AG10803 (cell line): ENCODE measurements around the gene ALG1.
"Not testable (repeated sequence)": the region's sequence is repeated elsewhere in the genome, so short reads cannot be mapped to it uniquely, and the experiment has no call there.

Experiments used
- DNase-seq: peaks from one replicate; pipeline ENCODE4 v3.0.0; 2010; ENCODE audit warnings: low read depth
- H3K4me3 ChIP-seq: 2 replicates; pipeline ENCODE4 v1.5.1; 2011; ENCODE audit warnings: mild to moderate bottlenecking, low read length, control low read depth
- CTCF ChIP-seq: conservative IDR thresholded peaks from 2 replicates; pipeline ENCODE4 v1.5.1; 2011; ENCODE audit warnings: mild to moderate bottlenecking, low read length, control low read depth, inconsistent platforms

ALG1 gene

GRCh38 chr16:5096437-5097060 is 24.9 kb downstream of the ALG1 start:
- DNase-seq, result not testable (repeated sequence)
- H3K4me3 ChIP-seq, result peak overlapping the region; percentile 67

- peak overlapping the region; percentile 67 for H3K4me3 ChIP-seq
- DNase-seq, result not testable (repeated sequence)
Observed at GRCh38 chr16:5097061-5097469, 25.4 kb downstream of the ALG1 start.

- DNase-seq, result peak; percentile 100
- peak within 1 kb of the TSS; percentile 67 for H3K4me3 ChIP-seq
Observed at GRCh38 chr16:5097470-5098220, 26.0 kb downstream of the ALG1 start, which contains the start of gene EEF2KMT. TSS of gene EEF2KMT (minus strand) at chr16:5097795. CDS start at chr16:5097739, 56 bp downstream.

GRCh38 chr16:5098221-5099159 is 26.8 kb downstream of the ALG1 start:
- peak; percentile 56 for DNase-seq
- peak overlapping the region; percentile 63 for H3K4me3 ChIP-seq

- not testable (repeated sequence) for H3K4me3 ChIP-seq
Observed at GRCh38 chr16:5099174-5099573, 27.5 kb downstream of the ALG1 start.

GRCh38 chr16:5103296-5104032 is 31.8 kb downstream of the ALG1 start:
- DNase-seq, H3K4me3 ChIP-seq: not testable (repeated sequence)

More at GRCh38 chr16:5099174-5099573, 27.5 kb downstream of the ALG1 start:
- DNase-seq, result not testable (repeated sequence)

- not testable (repeated sequence) for H3K4me3 ChIP-seq, DNase-seq
Observed at GRCh38 chr16:5105039-5105438, 33.4 kb downstream of the ALG1 start.

- H3K4me3 ChIP-seq, result no peak overlapping the region
- DNase-seq, result no peak
- TF ChIP-seq CTCF, result no peak
Observed at GRCh38 chr16:5108505-5109158, 37.0 kb downstream of the ALG1 start.

- not testable (repeated sequence) for H3K4me3 ChIP-seq, DNase-seq
Observed at GRCh38 chr16:5110933-5111332, 39.3 kb downstream of the ALG1 start.

- H3K4me3 ChIP-seq, DNase-seq: not testable (repeated sequence)
Observed at GRCh38 chr16:5116780-5117295, 45.2 kb downstream of the ALG1 start.

GRCh38 chr16:5117300-5118087 is 45.9 kb downstream of the ALG1 start:
- DNase-seq, H3K4me3 ChIP-seq: not testable (repeated sequence)

GRCh38 chr16:5131467-5132004 is 59.9 kb downstream of the ALG1 start:
- not testable (repeated sequence) for DNase-seq, H3K4me3 ChIP-seq

GRCh38 chr16:5132915-5133600 is 61.4 kb downstream of the ALG1 start:
- H3K4me3 ChIP-seq, DNase-seq: not testable (repeated sequence)

- DNase-seq, result not testable (repeated sequence)
Observed at GRCh38 chr16:5134739-5135452, 63.3 kb downstream of the ALG1 start.

More at GRCh38 chr16:5134739-5135452, 63.3 kb downstream of the ALG1 start:
- H3K4me3 ChIP-seq, result not testable (repeated sequence)
